Naive thymus-derived CD4-positive, alpha-beta T cell (primary cell): ENCODE data around the gene MAPKAPK2. TPM values are rescaled to one million over a fixed set of nuclear protein-coding genes. Genes with fewer than 3 reads are reported as not detected.

Experiments used
- ATAC-seq: fragments of 150-1000 bp; cut with Tn5 transposase; 2 replicates; pipeline ENCODE4 v1.10.0; 2021; ENCODE audit warnings: mild to moderate bottlenecking, moderate library complexity
- CTCF ChIA-PET: fragments of 350-600 bp; sonication (Branson Sonifier 250); formaldehyde crosslinking; loops from one replicate; lab custom pipeline; 2021; ENCODE audit warnings: antibody characterized with exemption; lab: Charles Lee
- POLR2A ChIA-PET: fragments of 350-600 bp; sonication (Branson Sonifier 250); formaldehyde crosslinking; loops from one replicate; lab custom pipeline; 2021; ENCODE audit warnings: antibody characterized with exemption, inconsistent platforms; lab: Charles Lee
- DNase-seq, 9 donors: peaks; one replicate each; pipeline versions ENCODE4 v3.0.0 to v3.0.0-alpha.2; 2020 to 2022; ENCODE audit warnings: mixed read lengths in 1 of 9
- H3K27ac ChIP-seq: one replicate; pipeline ENCODE4 v1.7.0; 2013; ENCODE audit warnings: mild to moderate bottlenecking, low read depth, low read length, moderate library complexity
- H3K27me3 ChIP-seq, 2 donors: one replicate each; pipeline ENCODE4 v1.7.0; 2013; ENCODE audit warnings: low read length in 2 of 2, mild to moderate bottlenecking in 2 of 2, moderate library complexity in 2 of 2; ENCODE audit not compliant: control insufficient read depth in 2 of 2, insufficient read depth in 2 of 2
- H3K36me3 ChIP-seq, 3 experiments: 1 replicate in 2 of 3; 2 replicates in 1 of 3; pipeline ENCODE4 v1.7.0; 2013; ENCODE audit warnings: low read length in 3 of 3, mild to moderate bottlenecking in 3 of 3, moderate library complexity in 1 of 3; ENCODE audit not compliant: insufficient read depth in 3 of 3, control insufficient read depth in 2 of 3
- H3K4me1 ChIP-seq, 2 donors: one replicate each; pipeline ENCODE4 v1.7.0; 2013; ENCODE audit warnings: low read length in 2 of 2, mild to moderate bottlenecking in 2 of 2, moderate library complexity in 1 of 2; ENCODE audit not compliant: control insufficient read depth in 2 of 2, insufficient read depth in 2 of 2
- H3K4me3 ChIP-seq: 2 replicates; pipeline ENCODE4 v1.7.0; 2013; ENCODE audit warnings: mild to moderate bottlenecking, low read length
- H3K9me3 ChIP-seq, 3 experiments: 1 replicate in 2 of 3; 2 replicates in 1 of 3; pipeline ENCODE4 v1.7.0; 2013; ENCODE audit warnings: low read length in 3 of 3; ENCODE audit not compliant: control insufficient read depth in 2 of 3
- H3K27ac Mint-ChIP-seq, 9 donors: one replicate each; pipeline ENCODE4 v1.8.0; 2020 to 2022; ENCODE audit warnings: mixed read lengths in 9 of 9, mild to moderate bottlenecking in 8 of 9, moderate library complexity in 5 of 9, inconsistent platforms in 2 of 9
- H3K27me3 Mint-ChIP-seq, 5 donors: one replicate each; pipeline ENCODE4 v1.8.0; 2021 to 2022; ENCODE audit warnings: mixed read lengths in 5 of 5, mild to moderate bottlenecking in 1 of 5
- H3K36me3 Mint-ChIP-seq, 5 donors: one replicate each; pipeline ENCODE4 v1.8.0; 2020 to 2022; ENCODE audit warnings: mixed read lengths in 5 of 5, mild to moderate bottlenecking in 3 of 5, inconsistent platforms in 1 of 5
- H3K4me1 Mint-ChIP-seq, 7 donors: one replicate each; pipeline ENCODE4 v1.8.0; 2020 to 2022; ENCODE audit warnings: mixed read lengths in 7 of 7, mild to moderate bottlenecking in 3 of 7, inconsistent platforms in 1 of 7
- H3K4me3 Mint-ChIP-seq, 10 donors: one replicate each; pipeline ENCODE4 v1.8.0; 2020 to 2022; ENCODE audit warnings: mild to moderate bottlenecking in 10 of 10, mixed read lengths in 10 of 10, moderate library complexity in 6 of 10, inconsistent platforms in 2 of 10
- H3K9me3 Mint-ChIP-seq, 11 donors: one replicate each; pipeline ENCODE4 v1.8.0; 2020 to 2022; ENCODE audit warnings: mixed read lengths in 11 of 11, mild to moderate bottlenecking in 4 of 11, inconsistent platforms in 1 of 11, moderate library complexity in 1 of 11
- intact Hi-C, 2 donors: fragments of 100-400 bp; cut with micrococcal nuclease; formaldehyde crosslinking; loops; one replicate each; pipeline ENCODE4 v1.15.1; 2023
- polyA plus RNA-seq, 2 donors: library from polyadenylated mRNA; unstranded; fragments of 300-500 nt; fragmentation: Illumina TruSeq; gene quantifications; one replicate each; pipeline ENCODE4 v1.2.3, GENCODE V29; 2021
- total RNA-seq, 6 experiments: library from RNA in 5 of 6; stranded (reverse) in 5 of 6; gene quantifications; 1 replicate in 5 of 6; 2 replicates in 1 of 6; pipeline ENCODE4 v1.2.3 and lab custom pipeline; 2021 to 2026

The MAPKAPK2 gene
- total and polyA plus RNA-seq, 7 experiments from 2014 or later: 1.4 to 123 (median 53.2) TPM

DNA sequence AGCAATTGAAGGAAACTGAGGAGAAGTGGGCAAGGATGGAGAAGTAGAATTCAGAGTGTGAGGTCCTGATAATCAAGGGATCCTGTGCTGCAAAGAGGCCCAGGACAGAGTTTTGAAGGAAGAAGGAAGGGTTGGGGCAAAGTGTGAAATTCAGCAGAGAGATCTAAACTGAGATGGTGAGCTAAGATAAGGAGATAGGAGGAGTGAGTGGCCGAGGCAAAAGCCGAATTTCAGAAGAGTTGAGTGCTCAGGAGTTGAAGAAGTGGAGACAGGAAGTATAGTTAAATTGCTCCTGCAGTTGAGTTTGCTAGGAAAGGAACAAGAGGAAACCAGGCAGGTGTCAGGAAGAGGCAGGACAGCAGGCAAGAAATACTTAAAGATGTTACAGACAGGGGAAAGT is 16.4 kb upstream of the MAPKAPK2 start:
- POLR2A ChIA-PET: no interaction called here
- no peak overlapping the region for H3K27ac ChIP-seq
- peaks cover 0 to 6% of the 10 kb centered on the region in 2 donors for H3K27me3 ChIP-seq
- H3K9me3 ChIP-seq: no peaks in the 10 kb centered on the region
- Mint-ChIP-seq H3K27me3 (peaks cover 7 to 16% (median 8%) of the 10 kb centered on the region in 5 donors), H3K9me3 (no peaks in the 10 kb centered on the region), H3K36me3 (no peaks in the 10 kb centered on the region), H3K27ac (peak overlapping the region in 2 of 9 donors; percentile 7 to 24), H3K4me3 (peak overlapping the region in 2 of 10 donors; percentile 1 to 52), H3K4me1 (peaks cover 3 to 25% (median 7%) of the 10 kb centered on the region in 7 donors)
- peaks cover 0 to 9% of the 10 kb centered on the region in 2 donors for H3K4me1 ChIP-seq
- ATAC-seq (no peak), DNase-seq (no peak)
- H3K4me3 ChIP-seq: no peak overlapping the region
- H3K36me3 ChIP-seq: no peaks in the 10 kb centered on the region
- intact Hi-C loops: no loop called here
- CTCF ChIA-PET: interaction anchor here (0.8 to 0.9 kb wide), 2 partner anchors 11 to 785 kb away, joined by 3 to 4 read pairs; no protein-coding TSS in a partner anchor

DNA sequence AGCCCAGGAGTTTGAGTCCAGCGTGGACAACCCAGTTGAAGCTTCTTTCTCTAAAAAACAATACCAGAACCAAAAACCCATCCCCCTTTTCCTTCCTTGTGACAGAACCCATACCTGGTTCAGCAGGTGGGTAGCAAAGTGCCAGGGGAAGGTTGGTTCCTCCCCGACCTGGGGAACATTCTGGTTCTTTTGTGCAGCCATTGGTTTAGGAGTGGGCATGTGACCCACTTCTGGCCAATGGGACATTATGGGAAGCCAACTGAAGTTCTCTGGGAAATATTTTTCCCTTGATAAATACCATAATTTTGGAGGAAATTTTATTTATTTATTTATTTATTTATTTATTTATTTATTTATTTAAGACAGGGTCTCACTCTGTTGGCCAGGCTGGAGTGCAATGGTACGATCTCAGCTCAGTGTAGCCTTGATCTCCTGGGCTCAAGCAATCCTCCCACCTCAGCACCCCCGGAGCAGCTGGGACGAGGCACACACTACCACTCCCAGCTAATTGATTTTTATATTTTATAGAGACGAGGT is 15.8 kb upstream of the MAPKAPK2 start:
- no peaks in the 10 kb centered on the region for H3K36me3 ChIP-seq
- ChIA-PET POLR2A (no interaction called here), CTCF (interaction anchor here (1.0 to 1.1 kb wide), 2 partner anchors 10 to 141 kb away, joined by 3 to 4 read pairs; no protein-coding TSS in a partner anchor)
- DNase-seq (no peak), ATAC-seq (no peak)
- H3K9me3 ChIP-seq: no peaks in the 10 kb centered on the region
- no peaks in the 10 kb centered on the region for H3K36me3 Mint-ChIP-seq
- peaks cover 0 to 4% of the 10 kb centered on the region in 2 donors for H3K27me3 ChIP-seq
- H3K4me3 Mint-ChIP-seq: no peak overlapping the region
- no peak overlapping the region for H3K27ac Mint-ChIP-seq
- intact Hi-C loops: no loop called here
- H3K4me1 Mint-ChIP-seq: peaks cover 3 to 19% (median 7%) of the 10 kb centered on the region in 7 donors
- peaks cover 3 to 12% (median 4%) of the 10 kb centered on the region in 5 donors for H3K27me3 Mint-ChIP-seq
- no peaks in the 10 kb centered on the region for H3K9me3 Mint-ChIP-seq
- no peak overlapping the region for H3K4me3 ChIP-seq
- no peak overlapping the region for H3K27ac ChIP-seq
- peaks cover 0 to 7% of the 10 kb centered on the region in 2 donors for H3K4me1 ChIP-seq

DNA sequence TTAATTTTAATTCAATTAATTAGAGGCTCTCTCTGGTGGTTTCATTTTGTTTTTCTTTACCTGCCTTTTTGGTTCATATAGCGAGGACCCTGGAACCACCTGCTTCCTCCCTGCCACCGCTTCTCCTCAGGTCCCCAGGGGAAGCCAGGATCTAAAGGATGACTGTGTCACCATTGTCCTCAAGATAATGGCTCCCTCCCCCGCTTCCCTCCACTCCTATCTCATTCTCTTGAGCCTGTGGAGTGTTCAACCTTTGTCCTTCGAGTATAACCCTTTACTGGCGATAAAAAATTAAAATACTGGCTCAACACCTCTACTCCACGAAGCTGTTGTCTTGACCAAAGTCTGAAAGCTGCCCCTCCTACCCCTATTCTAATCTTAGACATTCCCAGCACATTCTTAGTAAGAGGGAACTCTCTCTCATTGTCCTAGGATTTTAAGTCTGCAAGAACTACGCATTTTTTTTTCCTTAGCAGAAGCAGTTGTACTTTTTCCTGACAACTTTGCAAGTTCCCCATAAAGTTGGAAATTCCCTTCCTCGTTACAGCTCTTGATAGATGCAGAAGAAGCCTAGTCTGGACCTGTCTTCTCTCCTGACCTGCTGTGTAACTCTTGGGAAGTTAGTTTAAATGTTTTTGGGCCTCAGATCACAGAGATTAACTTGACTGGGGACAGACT is 12.6 kb upstream of the MAPKAPK2 start:
- DNase-seq: no peak
- peaks cover 0 to 11% (median 7%) of the 10 kb centered on the region in 7 donors for H3K4me1 Mint-ChIP-seq
- Histone ChIP-seq H3K9me3 (no peaks in the 10 kb centered on the region), H3K27me3 (no peaks in the 10 kb centered on the region), H3K36me3 (no peaks in the 10 kb centered on the region), H3K4me1 (peaks cover 0 to 4% of the 10 kb centered on the region in 2 donors), H3K27ac (no peak overlapping the region), H3K4me3 (no peak overlapping the region)
- ChIA-PET POLR2A (interaction anchor here (1.2 kb wide), 1 partner anchor 234 kb away, joined by 3 read pairs; no protein-coding TSS in a partner anchor), CTCF (interaction anchor here (1.0 to 2.4 kb wide), 2 partner anchors 8 to 16 kb away, joined by 3 to 10 read pairs; no protein-coding TSS in a partner anchor)
- intact Hi-C loops: no loop called here
- peaks cover 0 to 9% (median 4%) of the 10 kb centered on the region in 5 donors for H3K27me3 Mint-ChIP-seq
- no peak overlapping the region for H3K4me3 Mint-ChIP-seq
- H3K27ac Mint-ChIP-seq: no peak overlapping the region
- no peaks in the 10 kb centered on the region for H3K36me3 Mint-ChIP-seq
- no peak for ATAC-seq
- no peaks in the 10 kb centered on the region for H3K9me3 Mint-ChIP-seq

DNA sequence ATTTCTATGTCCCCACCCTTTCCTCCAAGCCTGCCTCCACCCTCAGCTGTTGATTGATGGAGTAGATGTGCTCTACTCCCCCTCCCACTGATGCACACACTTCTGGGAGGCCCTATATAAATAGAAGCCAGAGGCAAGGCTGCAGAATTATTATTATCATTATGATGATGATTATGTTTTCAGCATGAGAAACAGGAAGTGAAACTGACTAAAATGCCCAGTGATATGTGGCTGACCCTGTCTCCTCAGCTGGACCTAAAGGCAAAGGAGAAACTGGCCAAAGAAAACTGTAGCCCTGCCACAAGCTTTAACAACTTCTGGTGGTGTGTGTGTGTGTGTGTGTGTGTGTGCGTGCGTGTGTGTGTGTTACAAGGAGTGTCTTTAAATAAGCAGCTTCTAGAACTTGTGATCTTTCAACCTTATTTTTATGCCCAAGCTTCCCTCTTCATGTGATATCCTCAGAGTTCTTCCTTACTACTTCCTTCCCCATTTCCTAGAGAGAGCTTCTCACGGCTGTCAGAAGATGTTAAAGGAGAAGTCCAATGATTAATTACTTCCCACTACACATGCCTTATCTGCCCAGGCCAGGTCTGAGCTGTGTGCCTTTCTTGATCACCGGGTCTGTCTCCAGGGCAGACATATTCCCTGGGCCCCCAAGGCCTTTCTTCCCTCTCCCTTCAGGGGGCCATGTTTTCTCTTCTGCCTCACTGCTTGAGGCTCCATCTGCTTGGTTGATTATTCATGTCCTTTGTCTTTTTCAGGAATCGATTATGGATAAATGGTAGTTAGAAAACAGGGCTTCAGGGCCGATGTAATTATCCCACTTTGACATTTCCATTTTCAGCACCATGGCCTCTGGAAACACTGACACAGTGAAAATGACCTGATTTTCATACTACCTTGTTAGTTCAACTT is 11.6 kb upstream of the MAPKAPK2 start:
- Mint-ChIP-seq H3K27me3 (peaks cover 0 to 9% (median 4%) of the 10 kb centered on the region in 5 donors), H3K9me3 (no peaks in the 10 kb centered on the region)

DNA sequence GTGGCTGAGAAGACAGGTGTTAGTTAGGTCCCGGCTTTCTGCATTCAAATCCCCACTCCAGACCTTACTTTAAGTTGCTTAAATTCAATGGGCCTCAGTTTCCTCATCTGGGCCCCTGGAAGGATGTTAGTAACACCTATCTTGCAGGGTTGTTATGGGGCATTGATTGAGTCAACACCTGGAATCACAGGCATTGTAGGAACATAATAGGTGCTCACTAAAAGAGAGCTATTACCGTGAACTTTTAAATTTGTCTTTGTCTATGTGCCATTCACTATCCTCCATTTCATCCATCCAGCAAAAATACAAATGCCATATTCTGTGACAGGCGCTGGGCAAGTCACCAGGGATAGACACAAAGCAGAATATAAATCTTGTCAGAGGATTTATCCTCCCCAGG is 10.5 kb upstream of the MAPKAPK2 start:
- H3K4me1 ChIP-seq: no peaks in the 10 kb centered on the region
- no peak overlapping the region for H3K27ac ChIP-seq
- Mint-ChIP-seq H3K4me1 (peaks cover 0 to 3% (median 0%) of the 10 kb centered on the region in 7 donors), H3K36me3 (no peaks in the 10 kb centered on the region), H3K27ac (no peak overlapping the region), H3K9me3 (no peaks in the 10 kb centered on the region), H3K4me3 (no peak overlapping the region), H3K27me3 (peaks cover 0 to 9% (median 5%) of the 10 kb centered on the region in 5 donors)
- H3K4me3 ChIP-seq: no peak overlapping the region
- H3K9me3 ChIP-seq: no peaks in the 10 kb centered on the region
- DNase-seq (no peak), ATAC-seq (no peak)
- intact Hi-C loops: no loop called here
- ChIA-PET CTCF (interaction anchor here (0.7 to 2.4 kb wide), 2 partner anchors 10 to 104 kb away, joined by 4 to 10 read pairs; no protein-coding TSS in a partner anchor), POLR2A (no interaction called here)
- no peaks in the 10 kb centered on the region for H3K36me3 ChIP-seq
- H3K27me3 ChIP-seq: no peaks in the 10 kb centered on the region

More for the DNA sequence above, 11.6 kb upstream of the MAPKAPK2 start:
- H3K4me3 Mint-ChIP-seq: no peak overlapping the region
- H3K9me3 ChIP-seq: no peaks in the 10 kb centered on the region
- POLR2A ChIA-PET: interaction anchor here (1.2 kb wide), 1 partner anchor 233 kb away, joined by 3 read pairs; no protein-coding TSS in a partner anchor
- H3K4me3 ChIP-seq: no peak overlapping the region
- H3K36me3 ChIP-seq: no peaks in the 10 kb centered on the region
- H3K27me3 ChIP-seq: no peaks in the 10 kb centered on the region
- no peak overlapping the region for H3K27ac ChIP-seq
- H3K4me1 ChIP-seq: peaks cover 0 to 3% of the 10 kb centered on the region in 2 donors
- H3K4me1 Mint-ChIP-seq: peaks cover 0 to 5% (median 4%) of the 10 kb centered on the region in 7 donors
- ATAC-seq (peak; percentile 86), DNase-seq (no peak)
- CTCF ChIA-PET: interaction anchor here (0.6 to 2.4 kb wide), 4 partner anchors 9 to 407 kb away, joined by 3 to 10 read pairs (median 4); no protein-coding TSS in a partner anchor
- no peak overlapping the region for H3K27ac Mint-ChIP-seq
- intact Hi-C loops: no loop called here
- no peaks in the 10 kb centered on the region for H3K36me3 Mint-ChIP-seq

DNA sequence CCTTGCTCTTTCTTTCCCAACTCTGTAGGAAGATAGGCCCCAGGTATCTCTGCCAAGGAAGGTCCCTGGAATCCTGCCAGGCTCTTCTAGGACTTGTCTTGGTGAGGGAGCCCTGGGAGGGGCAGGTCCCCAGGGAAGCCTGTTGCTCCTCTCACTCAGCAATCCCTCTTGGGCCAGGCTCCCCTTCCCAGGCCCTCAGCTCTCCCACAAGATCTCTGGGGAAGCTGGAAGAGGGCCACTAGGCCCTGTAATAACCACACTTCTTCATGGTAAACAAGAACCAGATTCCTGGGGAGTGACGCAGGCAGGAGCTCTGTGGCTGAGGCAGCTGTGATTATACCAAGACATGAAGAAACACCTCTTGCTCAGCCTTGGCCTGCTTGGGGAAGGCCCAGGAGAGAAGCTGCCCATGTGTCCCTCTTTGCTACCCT is 9.9 kb upstream of the MAPKAPK2 start:
- no peaks in the 10 kb centered on the region for H3K9me3 ChIP-seq
- Mint-ChIP-seq H3K36me3 (no peaks in the 10 kb centered on the region), H3K4me3 (no peak overlapping the region), H3K9me3 (no peaks in the 10 kb centered on the region), H3K4me1 (peaks cover 0 to 5% (median 0%) of the 10 kb centered on the region in 7 donors), H3K27me3 (peaks cover 0 to 12% (median 5%) of the 10 kb centered on the region in 5 donors), H3K27ac (no peak overlapping the region)
- DNase-seq: no peak
- no peaks in the 10 kb centered on the region for H3K27me3 ChIP-seq
- H3K27ac ChIP-seq: no peak overlapping the region
- ChIA-PET POLR2A (interaction anchor here (0.6 kb wide), 1 partner anchor 545 kb away, joined by 3 read pairs; no protein-coding TSS in a partner anchor), CTCF (interaction anchor here (3.1 kb wide), 1 partner anchor 11 kb away, joined by 14 read pairs; no protein-coding TSS in a partner anchor)
- H3K4me1 ChIP-seq: no peaks in the 10 kb centered on the region
- H3K36me3 ChIP-seq: no peaks in the 10 kb centered on the region
- H3K4me3 ChIP-seq: no peak overlapping the region
- intact Hi-C loops: no loop called here
- ATAC-seq: no peak
